ENCODE results near the gene IGFALS. TPM values are rescaled to one million over a fixed set of nuclear protein-coding genes. Genes with fewer than 3 reads are reported as not detected.

Gene IGFALS
- total RNA-seq, 3 donors from 2014 or later, result 0.51 to 1.9 (median 1.8) TPM

DNA sequence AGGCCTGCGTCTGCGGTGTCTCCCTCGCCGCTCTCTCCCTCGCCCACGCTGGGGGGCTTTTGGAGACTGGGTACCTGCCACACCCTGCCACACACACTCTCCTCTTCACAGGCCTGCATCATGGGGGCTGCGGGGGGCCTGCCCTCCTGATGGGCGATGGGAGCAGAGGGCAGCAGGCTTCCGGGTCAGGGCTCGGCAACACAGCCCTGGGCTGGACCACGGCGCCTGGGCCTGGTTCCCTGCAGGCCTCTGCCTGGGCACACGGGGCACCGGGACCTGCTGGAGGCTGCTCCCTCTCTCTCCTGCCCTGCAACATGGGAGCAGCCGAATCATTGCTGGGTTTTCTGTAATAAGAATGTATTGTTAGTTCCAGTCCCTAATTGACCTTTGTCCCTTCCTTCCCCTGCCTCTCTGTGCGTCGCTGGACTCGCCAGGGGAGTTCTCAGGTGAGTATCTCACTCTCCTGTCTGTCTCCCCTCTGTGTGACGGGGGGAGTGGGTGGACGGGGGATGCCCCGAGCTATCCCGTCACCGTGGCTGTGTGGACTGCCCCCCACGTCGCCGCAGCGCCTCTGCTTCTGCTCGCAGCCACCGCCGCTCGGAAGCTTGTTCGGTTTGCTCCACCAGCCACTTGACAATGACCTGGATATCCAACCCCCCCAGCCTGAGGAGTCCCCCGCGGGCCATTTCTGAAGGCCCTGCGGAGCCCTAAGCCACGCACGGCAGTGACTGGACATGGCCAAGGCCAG, 35.6 kb downstream of the IGFALS start:
- Histone ChIP-seq H3K4me1 (ENCODE audit: low read depth) (peaks cover 20% of the 10 kb centered on the region), H3K4me3 (no peak overlapping the region), H3K9me3 (no peaks in the 10 kb centered on the region), H3K36me3 (ENCODE audit: low read depth) (no peaks in the 10 kb centered on the region)
- ATAC-seq, result peak; percentile 84
- intact Hi-C loops (cut with DNase I, micrococcal nuclease), result no loop called here
- TF ChIP-seq, protein P1, sequence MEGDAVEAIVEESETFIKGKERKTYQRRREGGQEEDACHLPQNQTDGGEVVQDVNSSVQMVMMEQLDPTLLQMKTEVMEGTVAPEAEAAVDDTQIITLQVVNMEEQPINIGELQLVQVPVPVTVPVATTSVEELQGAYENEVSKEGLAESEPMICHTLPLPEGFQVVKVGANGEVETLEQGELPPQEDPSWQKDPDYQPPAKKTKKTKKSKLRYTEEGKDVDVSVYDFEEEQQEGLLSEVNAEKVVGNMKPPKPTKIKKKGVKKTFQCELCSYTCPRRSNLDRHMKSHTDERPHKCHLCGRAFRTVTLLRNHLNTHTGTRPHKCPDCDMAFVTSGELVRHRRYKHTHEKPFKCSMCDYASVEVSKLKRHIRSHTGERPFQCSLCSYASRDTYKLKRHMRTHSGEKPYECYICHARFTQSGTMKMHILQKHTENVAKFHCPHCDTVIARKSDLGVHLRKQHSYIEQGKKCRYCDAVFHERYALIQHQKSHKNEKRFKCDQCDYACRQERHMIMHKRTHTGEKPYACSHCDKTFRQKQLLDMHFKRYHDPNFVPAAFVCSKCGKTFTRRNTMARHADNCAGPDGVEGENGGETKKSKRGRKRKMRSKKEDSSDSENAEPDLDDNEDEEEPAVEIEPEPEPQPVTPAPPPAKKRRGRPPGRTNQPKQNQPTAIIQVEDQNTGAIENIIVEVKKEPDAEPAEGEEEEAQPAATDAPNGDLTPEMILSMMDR (IDR thresholded peaks at IDR 0.05), result no peak
- DNase-seq, result peak in 2 of 3 donors; percentile 61 to 63

DNA sequence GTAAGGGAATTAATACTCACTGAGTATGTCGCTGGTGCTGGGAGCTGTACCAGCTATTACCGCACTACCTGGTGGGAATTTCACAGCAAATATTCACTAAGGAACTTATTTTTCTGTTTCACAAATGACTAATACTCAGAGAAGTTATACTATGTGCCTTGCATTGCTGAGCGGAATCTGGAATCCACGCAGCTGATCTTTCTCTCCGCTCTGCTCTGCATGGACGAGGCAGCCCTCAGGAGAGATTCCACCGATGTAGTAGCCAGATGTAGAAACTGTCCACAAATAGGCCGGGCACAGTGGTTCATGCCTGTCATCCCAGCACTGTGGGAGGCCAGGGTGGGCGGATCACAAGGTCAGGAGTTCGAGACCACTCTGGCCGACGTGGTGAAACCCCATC, 39.3 kb downstream of the IGFALS start:
- intact Hi-C loops (cut with DNase I, micrococcal nuclease), result no loop called here
- no peak overlapping the region for H3K4me3 ChIP-seq
- peaks cover 20% of the 10 kb centered on the region for H3K4me1 ChIP-seq (ENCODE audit: low read depth)
- ATAC-seq (no peak), DNase-seq (no peak)
- no peaks in the 10 kb centered on the region for H3K36me3 ChIP-seq (ENCODE audit: low read depth)
- TF ChIP-seq, protein P1 (IDR thresholded peaks at IDR 0.05), result no peak
- H3K9me3 ChIP-seq, result no peaks in the 10 kb centered on the region

DNA sequence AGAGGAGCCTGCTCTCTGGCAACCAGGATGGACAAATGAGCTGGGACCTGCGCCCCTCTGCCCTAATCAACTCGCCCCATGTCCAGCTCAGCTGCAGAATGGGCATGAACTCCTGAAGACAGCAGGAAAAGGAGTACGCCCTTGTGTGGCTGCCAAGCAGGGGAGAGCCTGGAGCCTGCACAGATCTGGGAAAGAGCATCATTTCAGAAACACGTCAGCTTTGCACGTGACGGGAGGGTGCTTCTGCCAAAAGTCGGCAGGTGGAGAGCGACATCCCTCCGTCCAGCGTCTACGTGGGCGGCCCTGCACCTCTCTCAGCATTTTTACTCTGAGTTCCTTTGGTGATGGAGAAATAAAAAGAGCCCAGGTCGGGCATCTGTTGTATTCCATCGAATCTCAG, 40.7 kb downstream of the IGFALS start:
- TF ChIP-seq, protein P1 (IDR thresholded peaks at IDR 0.05), result no peak
- H3K36me3 ChIP-seq (ENCODE audit: low read depth), result peaks cover 3% of the 10 kb centered on the region

DNA sequence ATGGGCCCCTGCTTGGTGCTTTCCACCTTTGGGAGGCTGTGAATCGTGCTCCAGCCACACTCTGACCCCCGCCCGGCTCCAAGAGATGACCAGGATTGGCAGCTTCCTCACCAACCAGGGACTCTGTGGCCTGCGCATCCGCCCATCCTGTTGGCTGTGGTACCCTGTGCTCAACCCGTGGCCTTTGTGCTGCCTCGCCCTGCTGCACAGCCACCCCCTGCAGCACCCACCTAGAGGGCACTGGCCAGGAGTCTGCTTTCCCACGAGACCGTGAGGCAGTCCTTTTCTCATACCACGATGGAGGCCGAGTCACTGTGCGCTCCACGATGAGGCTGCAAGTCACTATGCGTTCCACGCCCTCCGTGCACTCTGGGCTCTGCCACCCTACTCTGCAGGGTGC, 41.6 kb downstream of the IGFALS start:
- intact Hi-C loops (cut with DNase I, micrococcal nuclease), result no loop called here
- DNase-seq (no peak), ATAC-seq (no peak)
- Histone ChIP-seq H3K9me3 (no peaks in the 10 kb centered on the region), H3K36me3 (ENCODE audit: low read depth) (peaks cover 9% of the 10 kb centered on the region), H3K4me1 (ENCODE audit: low read depth) (peaks cover 4% of the 10 kb centered on the region), H3K4me3 (no peak overlapping the region)
- TF ChIP-seq, protein P1 (IDR thresholded peaks at IDR 0.05), result no peak

More for the DNA sequence above, 40.7 kb downstream of the IGFALS start:
- ATAC-seq (no peak), DNase-seq (no peak)
- Histone ChIP-seq H3K4me1 (ENCODE audit: low read depth) (peaks cover 13% of the 10 kb centered on the region), H3K4me3 (no peak overlapping the region), H3K9me3 (no peaks in the 10 kb centered on the region)
- intact Hi-C loops (cut with DNase I, micrococcal nuclease), result no loop called here

DNA sequence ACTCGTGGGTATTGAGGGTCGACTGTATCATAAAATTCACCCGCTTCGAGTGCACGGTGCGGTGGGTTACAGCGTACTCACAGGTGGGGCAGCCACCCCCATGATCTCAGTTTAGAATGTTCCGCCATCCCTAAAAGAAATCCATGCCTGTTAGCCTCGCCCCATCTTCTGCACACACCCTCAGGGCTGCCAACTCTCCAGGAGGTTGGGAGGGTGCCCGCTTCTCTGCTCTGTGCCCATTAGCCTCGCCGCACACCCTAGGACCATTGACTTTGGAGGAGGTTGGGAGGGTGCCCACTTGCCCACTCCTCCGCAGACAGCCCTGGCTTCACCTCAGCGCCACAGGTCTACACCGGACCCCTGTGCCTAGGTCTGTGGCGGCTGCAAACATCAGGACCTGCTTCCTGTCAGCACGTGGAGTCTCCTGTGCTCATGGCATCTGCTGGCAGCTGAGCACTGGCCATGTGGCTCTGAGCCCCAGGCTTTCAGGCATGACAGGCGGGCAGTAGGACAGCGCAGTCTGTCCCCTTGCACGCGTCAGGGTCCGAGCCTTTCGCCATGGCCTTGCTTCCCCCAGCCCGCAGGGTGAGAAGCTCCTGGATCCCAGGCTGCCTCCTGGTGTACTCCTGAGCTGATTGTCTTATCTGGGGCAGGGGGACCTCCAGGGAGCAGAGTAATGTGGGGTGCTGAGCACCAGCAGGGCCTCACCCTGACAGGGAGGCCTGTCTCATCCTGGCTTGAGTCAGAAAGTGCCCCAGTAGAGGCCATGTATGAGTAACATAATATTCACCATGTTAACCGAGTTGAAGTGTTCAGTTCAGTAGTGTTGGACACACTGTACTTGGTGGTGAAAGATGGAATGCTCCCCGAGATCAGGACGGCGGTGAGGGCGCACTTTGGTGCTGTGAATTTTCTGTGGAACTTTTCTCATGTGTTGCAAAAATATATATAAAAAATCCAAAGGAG, 44.1 kb downstream of the IGFALS start:
- DNase-seq, result no peak
- TF ChIP-seq, protein P1 (IDR thresholded peaks at IDR 0.05), result no peak
- Histone ChIP-seq H3K9me3 (no peaks in the 10 kb centered on the region), H3K4me3 (no peak overlapping the region), H3K4me1 (ENCODE audit: low read depth) (no peaks in the 10 kb centered on the region), H3K36me3 (ENCODE audit: low read depth) (peaks cover 9% of the 10 kb centered on the region)
- intact Hi-C loops (cut with DNase I, micrococcal nuclease), result no loop called here
- no peak for ATAC-seq
